ENCODE data around the gene SYT7.

SYT7 gene

GRCh38 chr11:61607920-61608599 is 27.2 kb upstream of the SYT7 start:
- DNase-seq: no peak

DNA sequence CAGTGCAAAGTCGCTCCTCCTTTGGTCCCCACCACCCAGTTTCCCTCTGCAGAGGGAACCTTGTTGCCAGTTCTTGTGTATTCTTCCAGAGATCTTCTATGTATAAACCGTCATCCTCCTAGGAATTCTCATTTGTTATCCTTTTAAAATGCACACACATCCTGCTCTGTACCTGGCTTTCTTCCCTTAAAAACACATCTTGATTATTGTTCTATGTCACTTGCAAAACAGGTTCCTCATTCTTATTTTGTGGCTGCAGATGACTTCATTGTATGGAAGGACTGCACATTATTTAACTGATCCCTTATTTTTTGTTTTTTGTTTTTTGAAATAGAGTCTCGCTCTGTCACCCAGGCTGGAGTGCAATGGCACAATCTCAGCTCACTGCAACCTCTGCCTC is 26.6 kb upstream of the SYT7 start:
- no peak for DNase-seq

DNA sequence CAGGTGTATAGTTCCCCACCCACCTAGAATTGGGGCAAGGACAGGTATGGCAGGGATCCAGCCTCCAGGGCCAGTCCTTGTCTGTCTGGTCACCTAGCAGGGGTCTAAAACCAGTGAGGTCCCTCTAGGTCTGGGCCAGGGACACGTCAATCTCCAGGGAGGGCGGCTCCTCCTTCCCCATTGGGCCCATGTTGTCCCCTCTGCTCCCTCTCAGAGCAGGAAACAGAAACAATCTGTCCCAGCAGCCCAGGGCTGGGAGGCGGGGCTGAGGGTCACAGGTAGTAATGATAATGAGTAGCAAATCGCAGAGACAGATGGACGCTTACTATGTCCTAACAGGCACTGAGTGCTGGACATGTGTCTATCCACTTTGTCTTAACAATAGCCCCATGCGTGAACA is 22.8 kb upstream of the SYT7 start:
- no peak for DNase-seq

DNA sequence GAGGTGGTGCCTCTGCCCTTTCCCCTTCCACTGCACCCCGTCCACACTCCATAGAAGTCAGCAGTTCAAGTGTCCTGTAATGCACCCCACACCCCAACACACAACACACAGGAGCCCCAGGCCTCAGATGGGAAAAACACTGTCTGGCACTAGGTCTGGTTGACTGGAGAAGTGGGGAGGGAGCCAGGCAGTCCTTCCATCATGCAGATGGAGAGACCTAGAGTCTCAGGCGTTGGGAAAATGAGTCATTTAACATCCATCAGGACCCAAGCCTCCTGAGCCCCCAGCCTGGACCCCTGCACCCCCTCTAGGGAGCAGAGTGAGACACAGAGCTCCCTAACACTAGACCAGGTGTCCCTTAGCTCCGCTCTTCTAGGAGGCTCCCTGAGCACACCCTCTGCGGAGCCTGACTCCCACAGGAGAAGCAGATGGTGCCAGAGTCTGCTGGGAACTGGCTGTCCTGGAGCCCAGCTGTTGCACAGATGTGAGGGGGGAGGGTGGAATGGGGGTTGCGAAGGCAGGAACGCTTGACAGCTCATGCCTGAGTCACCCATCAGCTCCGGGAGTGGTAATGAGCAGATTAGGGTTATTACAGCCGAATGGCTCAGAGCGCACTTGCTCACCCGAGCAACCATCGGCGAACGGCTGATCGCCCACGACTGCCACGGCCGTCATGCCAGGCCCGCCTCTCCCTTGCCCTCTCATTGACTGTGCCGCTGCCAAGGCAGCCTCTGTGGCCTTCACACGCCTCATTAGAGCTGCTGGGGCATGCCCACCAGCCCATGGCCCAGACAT is 22.1 kb upstream of the SYT7 start:
- no peak for DNase-seq

DNA sequence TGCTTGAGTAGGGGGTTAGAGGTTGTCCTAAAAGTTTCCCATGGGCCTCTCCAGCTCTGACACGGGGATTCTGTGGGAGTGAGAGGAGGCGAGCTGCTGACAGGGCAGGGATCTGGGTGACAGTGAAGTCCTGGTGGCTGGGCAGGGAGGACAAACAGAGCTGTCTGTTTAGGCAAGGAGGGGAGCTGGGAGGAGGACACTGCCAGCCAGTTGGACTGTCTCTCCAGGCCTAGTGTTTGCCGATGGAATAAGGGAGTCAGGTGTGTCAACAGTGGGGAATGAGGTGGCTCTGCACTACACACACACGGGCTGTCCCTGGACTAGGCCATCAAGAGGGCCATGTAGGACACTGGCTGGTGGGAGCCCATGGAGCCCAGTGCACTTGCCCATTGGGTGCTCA is 20.6 kb upstream of the SYT7 start:
- DNase-seq: no peak

- DNase-seq: no peak
Observed at GRCh38 chr11:61599968-61600710, 19.3 kb upstream of the SYT7 start.

- no peak for DNase-seq
Observed at GRCh38 chr11:61598886-61599868, 18.3 kb upstream of the SYT7 start.

GRCh38 chr11:61598374-61598773 is 17.5 kb upstream of the SYT7 start:
- DNase-seq: no peak

GRCh38 chr11:61596990-61597389 is 16.1 kb upstream of the SYT7 start:
- DNase-seq: no peak

DNA sequence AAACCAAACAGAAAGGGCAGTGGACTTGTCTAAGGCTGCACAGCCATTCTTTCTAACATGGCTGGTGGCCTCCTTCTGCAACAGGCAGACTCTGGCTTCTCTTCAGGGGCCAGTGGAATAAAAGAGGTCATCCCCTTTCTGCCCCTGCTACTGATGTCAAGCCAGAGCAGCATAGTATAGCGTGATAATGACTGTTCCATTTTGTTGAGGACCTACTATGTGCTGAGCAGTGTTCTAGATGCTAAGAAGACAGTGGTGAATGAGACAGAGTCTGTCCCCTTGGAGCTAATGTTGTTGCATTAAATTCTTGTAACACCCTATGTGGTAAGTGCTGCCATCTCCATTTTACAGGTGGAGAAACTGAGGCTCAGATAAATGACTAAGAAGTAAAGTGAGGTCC is 15.7 kb upstream of the SYT7 start:
- DNase-seq: no peak

GRCh38 chr11:61594907-61595257 is 14.0 kb upstream of the SYT7 start:
- no peak for DNase-seq

- no peak for DNase-seq
Observed at GRCh38 chr11:61593151-61593550, 12.3 kb upstream of the SYT7 start.

- no peak for DNase-seq
Observed at GRCh38 chr11:61592176-61592575, 11.3 kb upstream of the SYT7 start.

DNA sequence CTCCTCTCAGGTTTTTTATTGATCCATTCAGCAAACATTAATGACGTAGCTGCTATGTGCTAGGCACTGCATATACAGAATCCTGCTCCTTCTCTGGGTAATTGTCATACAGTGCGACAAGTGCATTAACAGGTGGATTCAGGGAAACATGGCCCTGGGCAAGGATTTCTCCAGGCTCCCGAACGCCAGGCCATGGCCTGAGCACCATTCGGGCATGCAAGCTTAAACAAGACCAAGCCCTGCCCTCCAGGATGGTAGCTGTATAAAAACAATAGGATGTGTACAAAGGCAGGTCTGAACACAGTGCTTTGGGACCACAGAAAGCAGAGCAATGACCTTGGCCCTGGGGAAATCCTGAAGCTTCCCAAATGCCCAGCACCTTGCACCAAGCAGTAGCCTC is 9.1 kb upstream of the SYT7 start:
- DNase-seq: no peak

GRCh38 chr11:61588728-61589191 is 7.9 kb upstream of the SYT7 start:
- DNase-seq: no peak

GRCh38 chr11:61587951-61588727 is 7.3 kb upstream of the SYT7 start:
- peak; percentile 59 for DNase-seq

DNA sequence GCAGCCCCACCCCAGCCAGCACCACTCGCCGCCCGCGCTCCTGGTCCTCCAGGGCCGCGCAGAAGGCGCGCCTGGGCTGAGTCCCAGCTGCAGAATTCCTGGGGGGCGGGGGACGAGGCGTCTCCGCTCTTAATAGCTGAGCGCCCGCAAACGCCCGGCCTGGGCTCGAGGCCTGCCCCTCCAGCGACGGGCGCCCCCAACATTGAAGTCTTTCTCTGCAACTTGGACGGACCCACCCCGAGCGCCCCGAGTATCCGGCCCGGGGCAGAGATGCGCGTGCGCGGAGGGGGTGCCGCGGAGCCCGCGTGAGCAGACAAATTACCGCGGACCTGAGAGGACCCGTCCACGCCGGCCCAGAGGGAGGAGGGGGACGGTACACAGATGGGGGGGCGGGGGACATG is 6.7 kb upstream of the SYT7 start:
- DNase-seq: peak; percentile 18

DNA sequence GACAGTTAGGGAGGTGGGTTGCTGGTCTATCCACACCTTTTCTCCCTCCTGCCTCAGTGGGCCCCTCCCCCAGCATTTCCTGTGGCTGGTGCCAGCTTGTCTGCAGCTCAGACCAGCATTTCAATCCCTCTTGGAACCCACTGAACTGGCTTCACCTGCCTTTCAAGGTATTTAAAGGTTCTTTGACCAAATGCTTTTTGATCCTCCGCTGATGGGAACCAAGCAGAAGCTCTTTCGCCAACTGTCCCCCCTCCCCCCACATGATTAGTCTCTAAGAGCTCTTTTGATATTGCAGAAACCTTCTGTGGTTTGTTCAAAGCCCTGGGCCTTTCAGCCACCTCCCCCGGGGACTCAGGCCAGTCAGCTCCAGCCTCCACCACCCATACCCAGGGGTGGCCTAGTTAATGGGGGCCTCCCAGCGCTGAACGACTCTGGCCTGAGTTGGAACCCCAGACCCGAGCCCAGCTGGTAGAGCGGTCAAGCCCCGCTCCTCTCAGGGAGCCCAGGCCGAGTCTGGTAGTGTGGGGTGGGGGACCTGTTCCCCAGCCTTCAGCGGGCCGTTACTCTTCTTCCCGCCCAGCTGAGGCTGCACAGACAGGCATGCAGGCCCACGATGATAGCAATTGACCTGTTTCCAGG is 6.0 kb upstream of the SYT7 start:
- no peak for DNase-seq

DNA sequence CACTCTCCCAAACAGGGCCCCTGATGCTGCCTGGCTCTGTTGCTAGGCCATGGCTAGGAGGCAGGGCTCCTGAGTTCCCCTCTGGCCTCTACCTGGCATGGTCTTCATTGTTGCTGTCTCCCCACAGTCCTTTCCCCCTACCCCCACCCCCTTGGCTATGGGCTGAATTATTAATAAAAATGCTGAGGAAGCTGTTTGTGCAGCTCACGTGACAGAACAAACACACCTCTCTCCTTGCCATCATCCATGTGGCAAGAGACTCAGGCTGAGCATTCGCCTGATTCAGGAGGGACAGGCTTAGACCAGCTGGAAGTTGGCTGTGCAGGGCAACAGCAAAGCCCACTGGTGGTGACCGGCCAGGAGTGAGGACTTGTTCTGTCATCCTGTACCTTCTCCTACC is 4.2 kb upstream of the SYT7 start:
- no peak for DNase-seq

GRCh38 chr11:61581931-61582330 is 1.1 kb upstream of the SYT7 start:
- DNase-seq: no peak

DNA sequence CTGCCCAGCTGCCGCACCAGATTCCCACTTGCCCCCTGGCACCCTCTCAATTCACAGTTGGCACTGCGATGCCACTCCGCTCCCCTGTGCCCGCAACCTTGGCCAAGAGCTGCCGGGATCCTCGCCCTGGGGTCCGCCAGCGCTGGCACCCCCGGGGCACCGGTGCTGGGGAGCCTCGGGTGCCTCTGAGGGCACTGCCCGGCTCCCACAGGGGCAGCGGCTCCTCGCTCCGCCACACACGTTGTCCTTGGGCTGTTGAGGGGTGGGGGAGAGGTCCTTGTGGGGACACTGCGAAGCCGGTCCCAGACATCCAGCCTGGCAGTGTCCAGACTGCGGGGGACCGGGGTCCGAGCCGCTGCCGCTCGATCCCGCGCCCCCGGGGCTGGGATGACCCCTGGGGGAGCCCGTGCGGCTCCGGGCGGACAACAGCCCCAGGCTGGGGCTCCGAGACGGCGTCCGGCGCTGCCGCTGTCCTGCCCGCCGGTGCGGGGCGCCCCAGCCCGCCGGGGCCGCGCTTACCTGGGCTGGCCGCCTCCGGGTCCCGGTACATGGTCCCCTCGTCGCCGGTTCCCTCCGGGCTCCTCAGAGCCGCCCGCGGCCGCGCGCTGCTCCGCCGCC is 496 bp downstream of the SYT7 start:
- no peak for DNase-seq
